GM19035 (cell line): ENCODE results near the gene C22orf15.

Source experiments
- ATAC-seq: cut with Tn5 transposase; IDR thresholded peaks from one replicate; pipeline ENCODE4 v1.9.1; 2021; ENCODE audit not compliant: unreplicated experiment

The C22orf15 gene

DNA sequence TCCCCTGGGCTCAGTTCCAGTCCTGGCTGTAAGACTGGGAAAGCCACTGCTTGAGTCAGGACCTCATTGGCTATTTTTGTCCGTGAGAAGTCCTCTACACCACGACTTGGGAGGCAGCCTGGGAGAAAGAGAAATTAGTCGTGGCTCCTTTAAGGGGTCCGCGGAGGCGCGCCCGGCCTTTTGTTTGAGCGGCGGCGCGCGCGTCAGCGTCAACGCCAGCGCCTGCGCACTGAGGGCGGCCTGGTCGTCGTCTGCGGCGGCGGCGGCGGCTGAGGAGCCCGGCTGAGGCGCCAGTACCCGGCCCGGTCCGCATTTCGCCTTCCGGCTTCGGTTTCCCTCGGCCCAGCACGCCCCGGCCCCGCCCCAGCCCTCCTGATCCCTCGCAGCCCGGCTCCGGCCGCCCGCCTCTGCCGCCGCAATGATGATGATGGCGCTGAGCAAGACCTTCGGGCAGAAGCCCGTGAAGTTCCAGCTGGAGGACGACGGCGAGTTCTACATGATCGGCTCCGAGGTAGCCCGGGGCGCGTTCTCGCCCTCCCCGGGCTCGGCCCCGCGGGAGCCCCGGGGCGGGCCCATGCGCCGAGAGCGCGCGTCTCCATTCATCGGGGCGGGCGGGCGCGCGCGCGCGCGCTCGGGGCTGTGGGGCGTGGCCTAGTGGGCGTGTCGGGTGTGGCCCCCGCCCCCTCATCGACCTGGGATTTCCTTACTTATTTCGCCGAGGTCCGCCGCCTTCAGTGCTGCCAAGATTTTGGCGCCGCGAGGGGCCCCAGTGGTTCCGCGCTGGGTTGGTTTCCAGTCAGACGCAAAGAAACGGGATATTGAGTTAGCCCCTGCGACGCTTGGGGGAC is 24.2 kb downstream of the C22orf15 start, which contains the start of gene SMARCB1:
Gene SMARCB1, plus strand, starts transcription at position 215 of the 848 bp plus-strand sequence. Its CDS starts 204 bp downstream, at position 419.
- ATAC-seq = peak; percentile 76

DNA sequence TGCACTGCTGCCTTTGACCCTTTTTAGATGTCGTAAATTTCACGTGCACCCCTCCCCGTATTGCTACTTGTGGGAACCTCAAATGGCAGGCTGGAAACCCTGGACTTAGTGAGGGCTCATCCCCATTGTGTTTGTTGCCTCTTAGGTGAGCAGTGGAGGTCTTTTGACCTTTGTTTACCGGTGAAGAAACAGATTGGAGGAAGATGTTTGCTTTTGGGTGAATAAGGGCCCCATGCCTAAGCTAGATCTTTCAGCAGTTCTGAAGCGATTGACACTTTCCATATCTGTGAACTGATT is 24.8 kb downstream of the C22orf15 start:
- ATAC-seq = no peak

DNA sequence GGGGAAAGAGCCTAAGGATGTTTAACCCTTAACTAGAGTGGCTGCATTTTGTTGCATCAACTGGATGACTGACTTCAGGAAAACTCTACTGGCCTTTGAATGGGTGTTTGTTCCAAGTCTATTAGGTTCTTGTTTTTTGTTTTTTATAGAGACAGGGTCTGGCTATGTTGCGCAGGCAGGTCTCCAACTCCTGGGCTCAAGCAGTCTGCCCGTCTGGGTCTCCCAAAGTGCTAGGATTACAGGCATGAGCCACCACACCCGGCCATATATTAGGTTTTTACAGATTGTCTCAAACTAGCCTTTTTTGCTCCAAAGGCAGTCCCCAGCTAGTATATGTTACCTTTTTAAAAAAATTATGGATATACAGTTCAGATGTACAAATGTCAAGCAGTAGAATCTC is 25.1 kb downstream of the C22orf15 start:
- no peak for ATAC-seq

DNA sequence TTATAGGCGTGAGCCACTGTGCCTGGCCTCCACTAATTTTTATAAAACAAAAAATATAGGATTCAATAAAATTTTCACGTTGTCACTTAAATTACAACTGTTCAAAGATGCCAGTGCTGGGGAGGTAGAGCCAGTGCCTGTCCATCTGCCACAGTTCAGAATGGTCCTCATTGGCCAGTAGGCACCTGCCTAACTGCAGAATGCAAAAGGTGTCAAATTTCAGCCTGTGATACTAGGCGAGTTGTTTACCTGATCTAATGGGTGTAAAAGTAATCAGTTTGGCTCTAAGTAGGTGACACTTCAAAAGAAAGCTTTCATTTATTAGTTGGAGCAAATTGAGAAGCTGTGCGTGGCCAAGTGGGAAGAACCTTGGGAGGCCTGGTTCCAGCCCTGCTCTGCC is 26.3 kb downstream of the C22orf15 start:
- ATAC-seq = no peak

DNA sequence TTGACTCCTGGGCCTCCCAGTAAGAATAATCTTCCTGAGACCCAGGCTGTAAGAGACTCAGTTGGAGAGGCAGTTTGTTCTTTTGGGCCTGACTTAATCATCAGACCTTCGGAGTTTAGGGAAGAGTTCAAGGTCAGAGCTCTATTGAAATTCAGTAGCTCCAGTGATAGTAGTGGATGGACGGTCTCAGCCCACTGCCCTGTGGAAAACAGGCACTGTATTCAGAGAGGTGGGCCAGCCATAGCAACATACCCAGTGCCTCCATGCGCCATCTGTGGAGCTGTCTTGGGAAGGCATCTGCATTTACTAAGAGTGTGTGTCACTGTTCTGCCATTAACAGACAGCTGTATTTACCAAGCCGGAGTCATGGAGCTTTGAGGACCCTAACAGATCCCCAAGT is 26.8 kb downstream of the C22orf15 start:
- no peak for ATAC-seq

DNA sequence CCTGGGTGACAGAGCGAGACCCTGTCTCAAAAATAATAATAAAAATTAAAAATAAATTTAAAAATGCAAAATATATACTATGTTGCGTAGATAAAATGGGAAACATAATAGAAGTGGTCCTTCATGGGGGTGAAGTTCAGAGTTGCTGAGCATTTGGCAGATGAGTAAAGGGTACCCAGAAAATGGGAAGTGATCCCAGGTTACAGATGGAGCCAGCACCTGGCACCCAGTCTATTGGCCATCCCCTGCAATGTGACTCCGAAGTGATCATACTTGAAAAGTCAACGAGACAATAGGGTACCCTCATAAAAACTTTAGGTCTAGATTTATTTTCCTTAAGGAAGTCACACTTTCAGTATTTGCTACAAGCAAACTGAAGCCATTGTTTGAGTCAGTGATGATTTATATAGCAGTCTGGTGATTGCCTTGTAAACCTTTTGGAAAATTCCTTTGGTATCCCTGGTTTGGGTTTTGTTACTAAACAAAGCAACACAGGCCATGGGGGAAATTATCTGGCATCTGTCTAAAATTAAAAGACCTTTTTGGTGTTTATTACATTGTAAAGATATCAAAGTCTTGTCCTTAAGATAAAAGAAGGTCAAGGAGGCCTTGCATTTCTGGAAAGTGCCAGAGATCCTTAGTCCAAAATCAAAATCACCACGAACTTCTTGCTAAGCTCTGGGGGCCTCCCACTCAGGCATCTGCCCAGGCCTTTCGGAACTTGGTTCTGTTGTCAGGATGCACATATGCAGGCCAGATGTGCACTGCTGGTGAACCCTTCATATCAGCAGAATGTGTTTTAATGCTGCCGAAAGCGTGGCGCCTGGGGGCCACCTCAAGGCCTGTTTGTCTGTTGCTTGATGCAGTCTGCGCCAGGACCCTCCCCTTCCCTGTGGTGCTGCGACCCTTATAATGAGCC is 28.3 kb downstream of the C22orf15 start:
- ATAC-seq = no peak

DNA sequence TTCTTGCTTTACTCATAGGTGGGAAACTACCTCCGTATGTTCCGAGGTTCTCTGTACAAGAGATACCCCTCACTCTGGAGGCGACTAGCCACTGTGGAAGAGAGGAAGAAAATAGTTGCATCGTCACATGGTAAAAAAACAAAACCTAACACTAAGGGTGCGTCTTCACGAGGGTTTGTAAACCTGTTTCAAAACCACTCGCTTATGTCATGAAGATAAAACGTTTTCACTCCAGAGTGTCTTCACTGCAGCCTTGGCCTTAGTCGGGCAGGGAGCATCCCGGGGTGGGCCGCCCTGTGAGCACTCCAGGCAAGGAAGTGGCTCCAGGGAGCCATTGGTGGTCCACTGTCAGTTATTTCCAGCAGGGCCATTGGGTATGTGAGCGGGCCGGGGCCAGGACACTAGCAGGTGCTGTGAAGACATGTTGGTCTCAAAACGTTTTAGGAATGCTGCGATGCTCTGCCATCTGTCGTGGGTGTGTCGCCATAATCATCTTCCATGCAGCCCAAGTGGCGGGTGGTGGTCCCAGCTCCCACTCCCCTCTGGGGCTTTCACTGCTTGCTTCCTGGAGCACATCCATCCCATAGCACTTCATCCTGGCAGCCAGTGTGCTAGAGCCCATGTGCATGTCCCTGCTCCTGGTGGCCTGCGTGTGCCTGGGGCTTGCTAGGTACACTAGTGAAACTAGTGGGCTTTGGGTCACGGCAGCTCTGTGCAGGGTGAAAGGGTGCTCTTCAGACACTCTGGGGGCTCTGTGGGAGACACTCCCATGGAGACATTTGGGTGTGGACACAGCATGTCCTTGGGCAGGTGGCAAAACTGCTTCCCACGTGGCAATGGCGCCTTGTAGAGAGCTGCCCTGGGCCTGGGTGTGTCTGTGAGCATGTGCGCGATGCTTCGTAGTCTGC is 29.2 kb downstream of the C22orf15 start:
- no peak for ATAC-seq

DNA sequence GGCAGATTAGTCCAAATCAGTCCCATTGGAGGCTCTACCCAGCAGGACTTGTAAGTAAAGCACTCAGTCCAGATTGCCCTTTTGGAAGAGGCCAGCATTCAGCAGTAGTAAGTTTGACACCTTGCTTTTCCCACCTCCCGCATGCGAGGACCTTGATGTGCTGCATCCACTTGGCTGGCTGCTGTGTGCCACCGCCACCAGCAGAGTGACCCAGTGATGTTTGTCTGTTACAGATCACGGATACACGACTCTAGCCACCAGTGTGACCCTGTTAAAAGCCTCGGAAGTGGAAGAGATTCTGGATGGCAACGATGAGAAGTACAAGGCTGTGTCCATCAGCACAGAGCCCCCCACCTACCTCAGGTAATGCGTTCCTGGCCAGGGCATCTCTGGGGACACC is 30.5 kb downstream of the C22orf15 start:
- no peak for ATAC-seq

DNA sequence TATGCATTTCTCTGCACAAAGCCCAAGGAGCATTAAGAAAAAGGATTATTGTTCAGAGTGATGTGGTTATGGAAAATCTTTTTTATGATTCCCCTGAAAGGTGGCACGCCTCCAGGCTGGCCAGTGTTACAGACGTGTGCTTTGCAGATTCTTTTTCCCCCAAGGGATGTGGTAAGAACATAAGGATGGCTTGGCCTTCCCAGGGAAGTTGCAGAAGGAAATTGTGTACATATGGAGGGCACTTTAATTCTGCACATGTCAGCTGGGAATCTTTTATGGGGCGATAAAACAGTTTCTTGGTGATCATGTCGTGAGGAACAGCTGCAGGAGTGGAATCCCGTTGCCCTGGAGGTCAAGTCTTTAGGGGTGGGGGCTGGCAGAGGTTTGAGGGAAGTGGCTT is 33.7 kb downstream of the C22orf15 start:
- no peak for ATAC-seq

DNA sequence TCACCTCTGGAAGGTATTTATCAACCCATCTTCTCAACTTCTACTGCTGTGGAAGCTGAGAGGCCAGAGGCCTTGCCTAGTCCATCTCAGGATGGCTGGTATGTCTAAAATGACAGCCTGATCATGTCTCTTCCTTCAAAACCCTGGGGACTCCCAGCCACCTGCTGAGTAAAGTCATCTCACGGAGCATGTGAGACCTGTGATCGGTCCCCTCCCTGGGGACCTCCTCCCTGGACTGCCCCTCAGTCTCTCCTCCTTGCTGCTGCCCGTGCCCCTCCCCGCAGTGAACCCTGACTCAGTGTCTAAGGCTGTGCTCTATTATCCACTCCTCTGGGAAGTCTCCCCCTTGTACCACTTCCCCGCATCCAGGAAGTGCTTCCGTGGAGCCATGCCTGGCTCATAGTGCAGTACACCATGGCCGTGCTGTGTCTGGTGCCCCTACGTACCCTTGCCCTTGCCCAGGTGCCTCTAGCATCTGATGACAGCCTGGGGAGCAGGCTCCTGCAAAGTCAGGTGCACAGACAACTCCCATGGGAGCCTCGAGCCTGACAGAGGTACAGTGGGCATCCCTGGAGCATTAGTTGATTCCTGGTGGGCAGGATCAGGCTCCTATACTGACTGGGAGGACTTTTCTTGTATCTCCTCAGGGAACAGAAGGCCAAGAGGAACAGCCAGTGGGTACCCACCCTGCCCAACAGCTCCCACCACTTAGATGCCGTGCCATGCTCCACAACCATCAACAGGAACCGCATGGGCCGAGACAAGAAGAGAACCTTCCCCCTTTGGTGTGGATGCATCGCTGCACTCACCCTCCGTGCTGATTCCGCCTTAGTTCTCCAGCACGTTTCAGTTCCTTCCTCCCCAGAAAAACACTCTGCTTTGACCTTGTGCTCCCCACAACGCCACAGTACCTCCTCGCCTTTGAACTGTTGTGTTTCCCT is 37.8 kb downstream of the C22orf15 start:
- ATAC-seq = no peak

DNA sequence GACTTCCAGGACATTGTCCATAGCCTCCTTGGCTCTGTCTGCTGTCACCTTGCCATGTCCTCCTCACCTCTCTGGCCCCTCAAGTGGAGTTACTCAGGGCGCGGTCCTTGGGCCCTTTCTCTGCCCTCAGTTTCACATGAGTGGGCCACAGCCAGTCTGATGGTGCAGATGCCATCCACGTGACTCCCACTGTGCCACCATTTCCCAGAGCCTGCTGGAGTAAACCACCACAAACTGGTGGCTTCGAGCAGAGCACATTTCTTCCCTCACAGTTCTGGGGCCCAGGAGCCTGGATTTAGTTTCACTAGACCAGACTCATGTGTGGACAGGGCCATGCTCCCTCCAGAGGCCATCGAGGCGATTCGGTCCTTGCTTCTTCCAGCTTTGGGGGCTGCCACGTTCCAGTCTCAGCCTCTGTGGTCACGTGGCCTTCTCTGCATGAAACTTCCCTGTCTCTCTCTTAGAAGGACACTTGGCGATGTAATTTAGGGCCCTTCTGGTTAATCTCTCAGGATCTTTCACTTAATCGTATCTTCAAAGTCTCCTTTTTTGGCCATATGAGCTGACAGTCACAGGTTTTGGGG is 38.5 kb downstream of the C22orf15 start:
- ATAC-seq = no peak

DNA sequence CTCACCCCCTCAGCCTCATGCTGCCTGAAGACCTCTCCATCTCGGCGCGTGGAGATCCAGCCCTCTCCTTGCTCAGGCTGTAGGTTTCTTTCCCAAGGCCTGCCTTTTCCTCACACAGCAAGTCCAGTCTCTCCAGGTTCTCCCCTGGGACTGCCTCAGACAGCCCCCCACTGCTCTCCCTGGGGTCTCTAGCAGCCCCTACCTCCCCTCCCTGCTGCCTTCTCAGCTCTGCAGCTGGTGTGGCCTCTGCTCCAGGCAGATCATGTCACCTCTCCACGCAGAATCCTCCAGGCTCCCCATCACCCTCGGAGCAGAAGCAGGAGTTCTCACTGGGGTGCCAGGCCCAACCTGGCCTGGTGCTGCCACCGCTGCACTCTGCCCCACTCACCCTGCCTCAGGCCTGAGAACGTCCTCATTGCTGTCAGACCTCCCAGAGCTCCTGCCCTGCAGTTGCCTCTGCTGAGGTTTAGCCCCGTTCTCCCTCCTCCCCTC is 39.1 kb downstream of the C22orf15 start:
- ATAC-seq = no peak

DNA sequence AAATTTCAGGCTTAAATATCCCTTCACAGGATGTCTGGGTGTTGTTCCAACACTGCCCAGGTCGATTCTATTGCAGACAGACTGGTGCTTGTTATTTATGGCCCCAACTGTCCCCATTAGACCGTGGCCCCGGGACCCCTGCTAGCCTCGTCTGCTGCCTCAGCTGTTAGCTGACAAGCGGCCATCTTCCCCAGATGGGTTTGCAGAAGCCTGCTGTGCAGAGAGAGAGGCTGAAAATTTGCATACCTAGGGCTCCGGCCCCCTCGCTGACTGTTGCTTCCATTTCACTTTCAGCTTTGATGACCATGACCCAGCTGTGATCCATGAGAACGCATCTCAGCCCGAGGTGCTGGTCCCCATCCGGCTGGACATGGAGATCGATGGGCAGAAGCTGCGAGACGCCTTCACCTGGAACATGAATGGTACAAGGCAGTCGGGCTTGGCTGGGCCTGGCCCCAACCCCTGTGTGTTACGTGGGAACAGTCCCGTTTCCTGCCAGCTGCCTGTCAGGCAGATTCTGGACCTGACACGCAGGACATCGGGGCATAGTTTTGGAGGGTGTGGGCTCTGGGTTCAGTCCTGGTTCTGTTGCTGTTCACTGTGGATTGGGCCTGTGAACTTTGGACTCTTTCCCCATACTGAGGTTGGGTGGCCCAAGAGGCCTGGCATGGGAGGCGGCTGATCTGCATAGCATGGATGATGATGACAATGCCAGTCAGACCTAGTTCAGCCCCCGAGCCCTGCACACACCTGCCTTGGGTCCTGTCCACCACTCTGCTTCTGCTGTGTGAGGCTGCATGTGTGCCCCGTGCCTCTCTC is 40.4 kb downstream of the C22orf15 start:
- ATAC-seq = no peak

DNA sequence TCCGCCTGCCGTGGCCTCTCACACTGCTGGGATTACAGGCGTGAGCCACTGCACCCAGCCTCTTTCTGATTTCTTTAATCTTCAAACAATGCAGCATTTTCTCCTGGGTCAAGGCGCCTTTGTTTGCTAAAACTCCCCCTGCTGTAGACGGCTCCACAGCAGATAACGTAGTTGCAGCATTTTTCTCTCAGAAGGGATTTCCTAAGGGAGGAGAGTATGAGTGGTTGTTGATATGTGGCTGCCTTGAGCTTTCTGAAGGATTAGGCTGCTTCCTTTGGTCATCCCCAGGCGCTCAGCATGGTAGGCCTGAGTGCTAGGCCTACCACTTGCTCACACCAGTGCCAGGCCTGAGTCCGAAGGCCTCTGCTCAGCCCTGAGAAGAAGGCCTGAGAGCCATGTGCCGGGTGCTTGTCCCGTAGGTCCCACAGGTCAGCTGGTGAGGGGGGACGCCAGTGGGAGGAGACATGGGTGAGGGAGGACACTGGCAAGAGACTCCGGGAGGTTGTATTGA is 42.0 kb downstream of the C22orf15 start:
- no peak for ATAC-seq

DNA sequence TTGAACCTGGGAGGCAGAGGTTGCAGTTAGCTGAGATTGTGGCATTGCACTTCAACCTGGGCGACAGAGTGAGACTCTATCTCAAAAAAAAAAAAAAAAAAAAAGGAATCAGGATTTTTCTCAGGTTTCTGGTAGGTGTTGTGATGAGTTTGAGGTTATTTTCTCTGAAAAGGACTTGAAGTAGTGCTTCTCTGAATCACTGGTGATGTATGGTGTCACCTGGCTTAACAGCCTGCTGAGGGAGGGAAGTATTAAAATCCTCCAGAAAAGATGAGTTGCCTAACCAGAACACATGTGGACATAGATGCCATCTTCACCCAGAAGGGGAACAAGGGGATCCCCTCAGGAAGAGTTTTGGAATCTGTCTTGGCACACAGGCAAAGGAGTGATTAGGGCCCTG is 44.0 kb downstream of the C22orf15 start:
- ATAC-seq = no peak

DNA sequence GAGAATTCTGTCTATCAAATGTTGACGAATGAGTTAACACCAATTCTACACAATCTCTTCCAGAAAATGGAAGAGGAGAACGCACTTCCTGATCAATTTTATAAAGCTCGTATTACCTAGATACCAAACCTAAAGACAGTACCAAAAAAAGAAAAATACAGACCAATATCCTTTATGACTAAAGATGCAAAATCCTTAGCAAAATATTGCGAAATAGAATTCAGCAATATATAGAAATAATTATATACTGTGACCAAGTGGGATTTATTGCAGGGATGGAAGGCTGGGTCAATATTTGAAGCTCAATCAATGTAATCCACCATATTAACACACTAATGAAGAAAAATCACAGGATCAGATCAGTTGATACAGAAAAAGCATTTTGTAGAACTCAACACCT is 49.6 kb downstream of the C22orf15 start:
- no peak for ATAC-seq
